ENCODE results near the gene FBXL13. TPM values are rescaled to one million over a fixed set of nuclear protein-coding genes. Genes with fewer than 3 reads are reported as not detected.
"Not testable (repeated sequence)": the region's sequence is repeated elsewhere in the genome, so short reads cannot be mapped to it uniquely, and the experiment has no call there.

FBXL13 gene
- total and polyA plus RNA-seq, 7 experiments from 2014 or later = 0.44 to 1.9 (median 1.1) TPM; not detected in 1

DNA sequence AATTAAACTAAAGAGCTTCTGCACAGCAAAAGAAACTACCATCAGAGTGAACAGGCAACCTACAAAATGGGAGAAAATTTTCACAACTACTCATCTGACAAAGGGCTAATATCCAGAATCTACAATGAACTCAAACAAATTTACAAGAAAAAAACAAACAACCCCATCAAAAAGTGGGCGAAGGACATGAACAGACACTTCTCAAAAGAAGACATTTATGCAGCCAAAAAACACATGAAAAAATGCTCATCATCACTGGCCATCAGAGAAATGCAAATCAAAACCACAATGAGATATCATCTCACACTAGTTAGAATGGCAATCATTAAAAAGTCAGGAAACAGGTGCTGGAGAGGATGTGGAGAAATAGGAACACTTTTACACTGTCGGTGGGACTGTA, 112.6 kb downstream of the FBXL13 start:
- H3K27me3 Mint-ChIP-seq; H3K27me3 ChIP-seq (ENCODE audit: control insufficient read depth in 2 of 2, insufficient read depth in 2 of 2, low read length in 2 of 2); ATAC-seq; H3K36me3 ChIP-seq (ENCODE audit: control insufficient read depth in 2 of 3, insufficient read depth in 3 of 3, low read length in 3 of 3); H3K9me3 ChIP-seq (ENCODE audit: control insufficient read depth in 2 of 3, low read length in 3 of 3); H3K36me3 Mint-ChIP-seq; CTCF ChIA-PET; H3K27ac Mint-ChIP-seq; H3K4me3 Mint-ChIP-seq; intact Hi-C loops (cut with micrococcal nuclease); H3K4me1 Mint-ChIP-seq; H3K27ac ChIP-seq (ENCODE audit: low read depth, low read length); H3K4me1 ChIP-seq (ENCODE audit: control insufficient read depth in 2 of 2, insufficient read depth in 2 of 2, low read length in 2 of 2); DNase-seq; POLR2A ChIA-PET; H3K4me3 ChIP-seq (ENCODE audit: low read length): not testable (repeated sequence)
- peaks cover 0 to 15% (median 4%) of the 10 kb centered on the region in 11 donors for H3K9me3 Mint-ChIP-seq

DNA sequence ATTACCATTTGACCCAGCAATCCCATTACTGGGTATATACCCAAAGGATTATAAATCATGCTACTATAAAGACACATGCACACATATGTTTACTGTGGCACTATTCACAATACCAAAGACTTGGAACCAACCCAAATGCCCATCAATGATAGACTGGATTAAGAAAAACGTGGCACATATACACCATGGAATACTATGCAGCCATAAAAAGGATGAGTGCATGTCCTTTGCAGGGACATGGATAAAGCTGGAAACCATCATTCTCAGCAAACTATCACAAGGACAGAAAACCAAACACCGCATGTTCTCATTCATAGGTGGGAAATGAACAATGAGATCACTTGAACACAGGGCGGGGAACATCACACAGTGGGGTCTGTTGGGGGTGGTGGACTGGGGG, 116.6 kb downstream of the FBXL13 start:
- H3K4me1 Mint-ChIP-seq; H3K27ac ChIP-seq (ENCODE audit: low read depth, low read length); POLR2A ChIA-PET; intact Hi-C loops (cut with micrococcal nuclease); H3K27me3 ChIP-seq (ENCODE audit: control insufficient read depth in 2 of 2, insufficient read depth in 2 of 2, low read length in 2 of 2); H3K4me3 ChIP-seq (ENCODE audit: low read length); H3K27ac Mint-ChIP-seq; H3K4me1 ChIP-seq (ENCODE audit: control insufficient read depth in 2 of 2, insufficient read depth in 2 of 2, low read length in 2 of 2); H3K9me3 ChIP-seq (ENCODE audit: control insufficient read depth in 2 of 3, low read length in 3 of 3); CTCF ChIA-PET; DNase-seq; H3K27me3 Mint-ChIP-seq; ATAC-seq; H3K4me3 Mint-ChIP-seq; H3K36me3 ChIP-seq (ENCODE audit: control insufficient read depth in 2 of 3, insufficient read depth in 3 of 3, low read length in 3 of 3): not testable (repeated sequence)
- Mint-ChIP-seq H3K9me3 (peaks cover 0 to 54% (median 23%) of the 10 kb centered on the region in 11 donors), H3K36me3 (peaks cover 0 to 25% (median 9%) of the 10 kb centered on the region in 5 donors)

DNA sequence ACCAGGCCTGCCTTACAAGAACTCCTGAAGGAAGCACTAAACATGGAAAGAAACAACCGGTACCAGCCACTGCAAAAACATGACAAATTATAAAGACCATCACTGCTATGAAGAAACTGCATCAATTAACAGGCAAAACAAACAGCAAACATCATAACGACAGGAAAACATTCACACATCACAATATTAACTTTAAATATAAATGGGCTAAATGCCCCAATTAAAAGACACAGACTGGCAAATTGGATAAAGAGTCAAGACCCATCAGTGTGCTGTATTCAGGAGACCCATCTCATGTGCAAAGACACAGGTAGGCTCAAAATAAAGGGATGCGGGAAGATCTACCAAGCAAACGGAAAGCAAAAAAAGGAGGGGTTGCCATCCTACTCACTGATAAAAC, 120.2 kb downstream of the FBXL13 start:
- Mint-ChIP-seq H3K36me3 (peaks cover 0 to 31% (median 19%) of the 10 kb centered on the region in 5 donors), H3K9me3 (peaks cover 0 to 61% (median 26%) of the 10 kb centered on the region in 11 donors)
- DNase-seq; H3K27me3 Mint-ChIP-seq; intact Hi-C loops (cut with micrococcal nuclease); CTCF ChIA-PET; H3K4me1 ChIP-seq (ENCODE audit: control insufficient read depth in 2 of 2, insufficient read depth in 2 of 2, low read length in 2 of 2); H3K4me3 Mint-ChIP-seq; H3K36me3 ChIP-seq (ENCODE audit: control insufficient read depth in 2 of 3, insufficient read depth in 3 of 3, low read length in 3 of 3); H3K4me3 ChIP-seq (ENCODE audit: low read length); ATAC-seq; H3K27ac Mint-ChIP-seq; H3K27me3 ChIP-seq (ENCODE audit: control insufficient read depth in 2 of 2, insufficient read depth in 2 of 2, low read length in 2 of 2); H3K4me1 Mint-ChIP-seq; H3K27ac ChIP-seq (ENCODE audit: low read depth, low read length); H3K9me3 ChIP-seq (ENCODE audit: control insufficient read depth in 2 of 3, low read length in 3 of 3): not testable (repeated sequence)
- POLR2A ChIA-PET = interaction anchor here (0.6 kb wide), 1 partner anchor 38 kb away, joined by 4 read pairs; no protein-coding TSS in a partner anchor

DNA sequence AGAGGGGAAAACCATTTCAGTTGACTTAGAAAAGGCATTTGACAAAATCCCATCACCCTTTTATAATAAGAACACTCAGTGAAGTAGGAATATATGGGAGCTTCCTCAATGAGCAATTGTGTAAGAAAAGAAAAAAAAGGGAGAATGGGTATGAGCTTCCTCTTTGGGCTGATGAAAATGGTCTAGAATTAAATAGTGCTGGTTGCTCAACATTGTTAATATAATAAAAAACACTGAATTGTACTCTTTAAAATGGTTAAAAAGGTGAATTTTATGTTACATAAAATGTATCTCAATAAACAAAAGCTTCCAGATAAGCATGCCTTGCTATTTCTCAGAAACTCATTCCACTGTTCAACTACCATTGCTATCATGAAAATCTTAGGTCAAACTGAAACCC, 121.2 kb downstream of the FBXL13 start:
- POLR2A ChIA-PET = no interaction called here
- no peak for ATAC-seq
- H3K4me3 Mint-ChIP-seq = no peak overlapping the region
- no peak overlapping the region for H3K27ac ChIP-seq (ENCODE audit: low read depth, low read length)
- H3K36me3 ChIP-seq (ENCODE audit: control insufficient read depth in 2 of 3, insufficient read depth in 3 of 3, low read length in 3 of 3) = no peaks in the 10 kb centered on the region
- no peak overlapping the region for H3K4me3 ChIP-seq (ENCODE audit: low read length)
- intact Hi-C loops (cut with micrococcal nuclease) = no loop called here
- CTCF ChIA-PET = interaction anchor here (0.7 kb wide), 1 partner anchor 67 kb away, joined by 3 read pairs; no protein-coding TSS in a partner anchor
- no peak for DNase-seq
- H3K4me1 ChIP-seq (ENCODE audit: control insufficient read depth in 2 of 2, insufficient read depth in 2 of 2, low read length in 2 of 2) = no peaks in the 10 kb centered on the region
- no peak overlapping the region for H3K27ac Mint-ChIP-seq
- peaks cover 0 to 7% (median 0%) of the 10 kb centered on the region in 5 donors for H3K27me3 Mint-ChIP-seq
- no peaks in the 10 kb centered on the region for H3K27me3 ChIP-seq (ENCODE audit: control insufficient read depth in 2 of 2, insufficient read depth in 2 of 2, low read length in 2 of 2)
- peaks cover 0 to 61% (median 26%) of the 10 kb centered on the region in 11 donors for H3K9me3 Mint-ChIP-seq
- peaks cover 0 to 4% (median 0%) of the 10 kb centered on the region in 3 experiments for H3K9me3 ChIP-seq (ENCODE audit: control insufficient read depth in 2 of 3, low read length in 3 of 3)
- H3K36me3 Mint-ChIP-seq = peaks cover 0 to 31% (median 19%) of the 10 kb centered on the region in 5 donors
- no peaks in the 10 kb centered on the region for H3K4me1 Mint-ChIP-seq

DNA sequence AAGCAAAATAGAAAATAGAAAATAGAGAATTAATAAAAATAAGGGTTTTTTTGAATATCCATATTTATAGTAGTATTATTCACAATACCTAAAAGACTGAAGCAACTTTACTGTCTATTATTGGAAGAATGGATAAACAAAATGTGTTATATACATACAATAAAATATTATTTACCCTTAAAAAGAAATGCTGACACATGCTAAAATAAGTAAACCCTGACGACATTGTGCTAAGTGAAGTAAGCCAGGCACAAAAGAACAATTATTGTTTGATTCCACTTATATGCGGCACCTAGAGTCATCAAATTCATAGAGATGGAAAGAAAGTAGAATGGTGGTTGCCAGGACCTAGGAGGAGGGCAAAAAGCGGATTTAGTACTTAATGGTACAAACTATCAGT, 122.8 kb downstream of the FBXL13 start:
- Mint-ChIP-seq H3K4me3 (no peak overlapping the region), H3K4me1 (no peaks in the 10 kb centered on the region)
- no peak overlapping the region for H3K4me3 ChIP-seq (ENCODE audit: low read length)

DNA sequence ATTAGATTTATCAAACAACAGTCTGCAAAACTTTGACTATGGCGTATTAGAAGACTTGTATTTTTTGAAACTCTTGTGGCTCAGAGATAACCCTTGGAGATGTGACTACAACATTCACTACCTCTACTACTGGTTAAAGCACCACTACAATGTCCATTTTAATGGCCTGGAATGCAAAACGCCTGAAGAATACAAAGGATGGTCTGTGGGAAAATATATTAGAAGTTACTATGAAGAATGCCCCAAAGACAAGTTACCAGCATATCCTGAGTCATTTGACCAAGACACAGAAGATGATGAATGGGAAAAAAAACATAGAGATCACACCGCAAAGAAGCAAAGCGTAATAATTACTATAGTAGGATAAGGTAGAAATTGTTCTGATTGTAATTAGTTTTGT, 130.4 kb downstream of the FBXL13 start:
- DNase-seq = no peak
- no peak for ATAC-seq
- ChIA-PET CTCF (no interaction called here), POLR2A (no interaction called here)
- H3K4me1 ChIP-seq (ENCODE audit: control insufficient read depth in 2 of 2, insufficient read depth in 2 of 2, low read length in 2 of 2) = no peaks in the 10 kb centered on the region
- Mint-ChIP-seq H3K27me3 (peaks cover 0 to 3% (median 0%) of the 10 kb centered on the region in 5 donors), H3K4me3 (no peak overlapping the region), H3K36me3 (no peaks in the 10 kb centered on the region), H3K27ac (no peak overlapping the region), H3K9me3 (peaks cover 0 to 2% (median 0%) of the 10 kb centered on the region in 11 donors), H3K4me1 (no peaks in the 10 kb centered on the region)
- no peak overlapping the region for H3K4me3 ChIP-seq (ENCODE audit: low read length)
- H3K27me3 ChIP-seq (ENCODE audit: control insufficient read depth in 2 of 2, insufficient read depth in 2 of 2, low read length in 2 of 2) = no peaks in the 10 kb centered on the region
- no peak overlapping the region for H3K27ac ChIP-seq (ENCODE audit: low read depth, low read length)
- intact Hi-C loops (cut with micrococcal nuclease) = no loop called here
- H3K9me3 ChIP-seq (ENCODE audit: control insufficient read depth in 2 of 3, low read length in 3 of 3) = no peaks in the 10 kb centered on the region
- no peaks in the 10 kb centered on the region for H3K36me3 ChIP-seq (ENCODE audit: control insufficient read depth in 2 of 3, insufficient read depth in 3 of 3, low read length in 3 of 3)

More for the DNA sequence above, 122.8 kb downstream of the FBXL13 start:
- H3K9me3 Mint-ChIP-seq = peaks cover 0 to 48% (median 26%) of the 10 kb centered on the region in 11 donors
- ATAC-seq = no peak
- CTCF ChIA-PET = no interaction called here
- intact Hi-C loops (cut with micrococcal nuclease) = no loop called here
- H3K27ac Mint-ChIP-seq = no peak overlapping the region
- Histone ChIP-seq H3K27ac (ENCODE audit: low read depth, low read length) (no peak overlapping the region), H3K4me1 (ENCODE audit: control insufficient read depth in 2 of 2, insufficient read depth in 2 of 2, low read length in 2 of 2) (no peaks in the 10 kb centered on the region), H3K9me3 (ENCODE audit: control insufficient read depth in 2 of 3, low read length in 3 of 3) (peaks cover 0 to 4% (median 0%) of the 10 kb centered on the region in 3 experiments), H3K36me3 (ENCODE audit: control insufficient read depth in 2 of 3, insufficient read depth in 3 of 3, low read length in 3 of 3) (no peaks in the 10 kb centered on the region), H3K27me3 (ENCODE audit: control insufficient read depth in 2 of 2, insufficient read depth in 2 of 2, low read length in 2 of 2) (no peaks in the 10 kb centered on the region)
- peaks cover 0 to 31% (median 19%) of the 10 kb centered on the region in 5 donors for H3K36me3 Mint-ChIP-seq
- POLR2A ChIA-PET = no interaction called here
- no peak for DNase-seq
- H3K27me3 Mint-ChIP-seq = peaks cover 0 to 7% (median 0%) of the 10 kb centered on the region in 5 donors

DNA sequence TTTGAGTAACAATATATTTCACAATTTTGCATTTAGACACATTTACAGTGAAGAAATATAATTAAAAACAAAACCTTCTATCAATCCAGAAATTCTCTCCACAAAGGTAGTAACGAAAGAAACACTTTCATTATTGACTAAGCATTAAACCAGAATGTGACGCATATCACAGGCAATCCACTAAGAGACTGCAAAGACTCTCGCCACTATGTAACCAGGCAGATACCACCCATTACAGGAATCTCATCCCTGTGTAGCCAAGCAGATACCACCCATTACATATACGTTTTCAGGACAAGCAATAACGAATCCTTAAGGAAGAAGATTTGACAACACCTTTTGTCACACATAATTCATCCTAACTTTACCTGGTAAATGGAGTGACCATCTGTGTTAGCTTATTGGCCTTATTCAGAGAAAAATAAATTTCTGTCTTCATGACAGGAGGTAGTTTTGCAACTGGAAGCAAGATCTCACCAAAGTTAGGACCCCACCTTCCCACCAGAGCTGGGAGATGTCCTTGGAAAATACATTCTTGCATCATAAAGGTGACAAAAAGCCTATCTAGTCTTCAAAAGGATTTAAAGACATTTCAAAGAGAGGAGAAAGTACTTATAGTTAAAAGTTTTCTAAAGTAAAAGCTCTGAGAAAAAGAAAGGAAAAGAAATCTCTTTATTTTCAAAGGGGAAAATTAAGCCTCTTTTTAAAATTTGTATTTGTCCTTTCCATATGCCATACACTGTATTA, 131.0 kb downstream of the FBXL13 start:
- no peaks in the 10 kb centered on the region for H3K9me3 ChIP-seq (ENCODE audit: control insufficient read depth in 2 of 3, low read length in 3 of 3)
- H3K4me1 ChIP-seq (ENCODE audit: control insufficient read depth in 2 of 2, insufficient read depth in 2 of 2, low read length in 2 of 2) = no peaks in the 10 kb centered on the region
- H3K27ac ChIP-seq (ENCODE audit: low read depth, low read length) = no peak overlapping the region
- CTCF ChIA-PET = no interaction called here
- POLR2A ChIA-PET = no interaction called here
- Mint-ChIP-seq H3K36me3 (no peaks in the 10 kb centered on the region), H3K4me1 (no peaks in the 10 kb centered on the region), H3K27ac (no peak overlapping the region), H3K9me3 (peaks cover 0 to 2% (median 0%) of the 10 kb centered on the region in 11 donors), H3K4me3 (no peak overlapping the region), H3K27me3 (peaks cover 0 to 3% (median 0%) of the 10 kb centered on the region in 5 donors)
- intact Hi-C loops (cut with micrococcal nuclease) = no loop called here
- ATAC-seq = no peak
- no peaks in the 10 kb centered on the region for H3K27me3 ChIP-seq (ENCODE audit: control insufficient read depth in 2 of 2, insufficient read depth in 2 of 2, low read length in 2 of 2)
- no peak overlapping the region for H3K4me3 ChIP-seq (ENCODE audit: low read length)
- no peak for DNase-seq
- no peaks in the 10 kb centered on the region for H3K36me3 ChIP-seq (ENCODE audit: control insufficient read depth in 2 of 3, insufficient read depth in 3 of 3, low read length in 3 of 3)
